Body of pancreas (tissue), 4 donors: ENCODE results near the gene KLHL29.

Source experiments
- POLR2A ChIP-seq, 3 donors: fragments of 450-650 bp; IDR thresholded peaks; one replicate each; pipeline ENCODE4 v1.6.1; 2016; ENCODE audit warnings: antibody characterized with exemption in 3 of 3, mild to moderate bottlenecking in 2 of 3
- TF ChIP-seq, protein P1 (sequence below), 7 experiments: fragments of 450-650 bp in 4 of 7; fragments of 200-600 bp in 3 of 7; sonication (generic) in 3 of 7; IDR thresholded peaks; one replicate each; pipeline ENCODE4 v1.5.1; 2016 to 2019; ENCODE audit warnings: antibody characterized with exemption in 7 of 7

DNA sequence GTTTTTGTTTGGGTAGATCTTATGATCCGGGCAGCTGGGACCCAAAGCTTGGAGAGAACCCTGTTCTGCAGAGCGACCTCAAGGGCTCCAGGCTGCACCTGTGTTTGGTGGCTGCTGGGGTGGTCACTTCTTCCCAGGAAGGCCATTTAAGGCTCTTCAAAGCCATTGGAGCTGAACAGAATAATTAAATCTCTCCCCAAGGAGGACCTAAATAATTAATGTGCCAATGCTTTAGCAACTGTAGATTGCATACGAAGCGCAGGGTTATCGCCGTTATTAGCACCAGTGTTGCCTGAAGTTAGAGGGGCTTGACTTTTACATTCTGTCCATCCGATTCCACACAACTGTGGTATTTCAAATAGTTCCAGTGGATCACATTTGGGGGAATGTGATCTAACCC is 290.5 kb downstream of the KLHL29 start:
- no peak for TF ChIP-seq POLR2A (IDR thresholded peaks at IDR 0.05)
- TF ChIP-seq, protein P1, sequence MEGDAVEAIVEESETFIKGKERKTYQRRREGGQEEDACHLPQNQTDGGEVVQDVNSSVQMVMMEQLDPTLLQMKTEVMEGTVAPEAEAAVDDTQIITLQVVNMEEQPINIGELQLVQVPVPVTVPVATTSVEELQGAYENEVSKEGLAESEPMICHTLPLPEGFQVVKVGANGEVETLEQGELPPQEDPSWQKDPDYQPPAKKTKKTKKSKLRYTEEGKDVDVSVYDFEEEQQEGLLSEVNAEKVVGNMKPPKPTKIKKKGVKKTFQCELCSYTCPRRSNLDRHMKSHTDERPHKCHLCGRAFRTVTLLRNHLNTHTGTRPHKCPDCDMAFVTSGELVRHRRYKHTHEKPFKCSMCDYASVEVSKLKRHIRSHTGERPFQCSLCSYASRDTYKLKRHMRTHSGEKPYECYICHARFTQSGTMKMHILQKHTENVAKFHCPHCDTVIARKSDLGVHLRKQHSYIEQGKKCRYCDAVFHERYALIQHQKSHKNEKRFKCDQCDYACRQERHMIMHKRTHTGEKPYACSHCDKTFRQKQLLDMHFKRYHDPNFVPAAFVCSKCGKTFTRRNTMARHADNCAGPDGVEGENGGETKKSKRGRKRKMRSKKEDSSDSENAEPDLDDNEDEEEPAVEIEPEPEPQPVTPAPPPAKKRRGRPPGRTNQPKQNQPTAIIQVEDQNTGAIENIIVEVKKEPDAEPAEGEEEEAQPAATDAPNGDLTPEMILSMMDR (IDR thresholded peaks at IDR 0.05), result no peak
